ENCODE results near the gene ITPR2.
"Not testable (repeated sequence)": the region's sequence is repeated elsewhere in the genome, so short reads cannot be mapped to it uniquely, and the experiment has no call there.

Gene ITPR2

GRCh38 chr12:26678697-26679660, 154.0 kb downstream of the ITPR2 start:
- no peak for DNase-seq (ENCODE audit: low read depth in 2 of 2)

GRCh38 chr12:26671487-26671886, 161.5 kb downstream of the ITPR2 start:
- not testable (repeated sequence) for DNase-seq (ENCODE audit: low read depth in 2 of 2)

DNA sequence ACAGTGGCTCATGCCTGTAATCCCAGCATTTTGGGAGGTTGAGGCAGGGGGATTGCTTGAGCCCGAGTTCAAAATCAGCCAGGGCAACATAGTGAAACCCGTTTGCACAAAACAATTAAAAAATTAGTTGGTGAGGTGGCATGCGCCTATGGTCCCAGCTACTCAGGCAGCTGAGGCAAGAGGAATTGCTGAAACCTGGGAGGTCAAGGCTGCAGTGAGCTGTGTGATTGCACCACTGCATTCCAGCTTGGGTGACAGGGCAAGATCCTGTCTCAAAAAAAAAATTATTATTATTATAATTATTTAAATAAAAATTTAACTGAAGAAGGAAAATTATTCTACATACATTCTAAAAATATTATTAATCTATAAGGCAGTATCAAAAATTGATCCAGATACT, 164.1 kb downstream of the ITPR2 start:
- DNase-seq (ENCODE audit: low read depth in 2 of 2), result no peak

DNA sequence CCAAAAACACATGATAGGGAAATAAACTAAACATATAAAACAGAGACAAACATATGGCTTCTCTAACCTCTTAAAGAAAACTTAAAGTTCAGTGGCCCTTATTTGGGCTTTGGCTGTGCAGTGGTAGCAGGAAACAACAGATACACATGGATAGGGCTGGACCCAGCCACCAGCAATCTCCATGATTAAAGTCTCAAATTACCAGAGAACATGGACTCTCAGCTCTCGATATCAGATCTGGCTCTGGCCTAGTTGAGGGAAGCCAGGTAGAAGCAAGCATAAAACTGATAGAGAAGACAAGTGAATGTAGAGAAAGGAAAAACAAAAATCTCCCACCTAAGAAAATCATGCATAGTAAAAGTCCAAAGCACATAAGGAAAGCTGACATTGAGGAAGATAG, 164.8 kb downstream of the ITPR2 start:
- no peak for DNase-seq (ENCODE audit: low read depth in 2 of 2)

GRCh38 chr12:26666286-26666685, 166.7 kb downstream of the ITPR2 start:
- no peak for DNase-seq (ENCODE audit: low read depth in 2 of 2)

DNA sequence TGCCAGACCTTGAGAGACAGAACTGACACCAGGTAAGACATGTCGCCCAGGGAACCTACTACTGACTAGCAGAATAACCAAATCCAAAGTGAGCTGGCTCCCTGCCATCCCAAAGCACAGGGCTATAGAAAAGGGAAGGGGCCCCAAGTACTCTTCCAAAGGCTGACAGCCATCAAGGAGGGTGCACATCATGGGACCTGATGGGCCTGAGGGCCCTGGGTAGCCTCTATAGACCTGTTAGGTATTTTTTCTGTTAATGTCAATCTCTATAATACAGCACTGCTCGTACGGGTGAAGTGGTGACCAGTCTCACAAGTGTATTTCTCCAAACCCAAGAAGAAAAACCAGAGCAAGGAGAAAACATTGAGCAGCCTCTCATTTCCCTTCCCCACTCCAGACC, 171.6 kb downstream of the ITPR2 start:
- DNase-seq (ENCODE audit: low read depth in 2 of 2), result no peak

GRCh38 chr12:26659930-26660329, 173.1 kb downstream of the ITPR2 start:
- no peak for DNase-seq (ENCODE audit: low read depth in 2 of 2)

- DNase-seq (ENCODE audit: low read depth in 2 of 2), result no peak
These were observed 174.0 kb downstream of the ITPR2 start for GRCh38 chr12:26658991-26659390.

DNA sequence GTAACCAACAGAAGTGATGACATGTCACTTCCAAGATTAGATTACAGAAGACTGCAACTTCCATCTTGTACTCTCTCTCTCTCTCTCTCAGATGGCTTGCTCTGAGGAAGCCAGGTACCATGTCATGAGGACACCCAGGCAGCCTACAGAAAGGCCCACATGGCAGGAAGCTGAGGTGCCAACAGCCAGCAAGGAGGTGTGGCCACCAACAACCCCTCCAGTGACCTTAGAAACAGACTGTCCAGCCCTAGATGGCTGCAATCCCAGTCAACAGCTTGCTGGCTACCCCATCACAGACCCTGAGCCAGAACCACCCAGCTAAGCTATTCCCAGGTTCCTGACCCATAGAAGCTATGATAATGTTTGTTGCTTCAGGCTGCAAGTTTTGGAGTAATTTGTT, 178.4 kb downstream of the ITPR2 start:
- no peak for DNase-seq (ENCODE audit: low read depth in 2 of 2)

DNA sequence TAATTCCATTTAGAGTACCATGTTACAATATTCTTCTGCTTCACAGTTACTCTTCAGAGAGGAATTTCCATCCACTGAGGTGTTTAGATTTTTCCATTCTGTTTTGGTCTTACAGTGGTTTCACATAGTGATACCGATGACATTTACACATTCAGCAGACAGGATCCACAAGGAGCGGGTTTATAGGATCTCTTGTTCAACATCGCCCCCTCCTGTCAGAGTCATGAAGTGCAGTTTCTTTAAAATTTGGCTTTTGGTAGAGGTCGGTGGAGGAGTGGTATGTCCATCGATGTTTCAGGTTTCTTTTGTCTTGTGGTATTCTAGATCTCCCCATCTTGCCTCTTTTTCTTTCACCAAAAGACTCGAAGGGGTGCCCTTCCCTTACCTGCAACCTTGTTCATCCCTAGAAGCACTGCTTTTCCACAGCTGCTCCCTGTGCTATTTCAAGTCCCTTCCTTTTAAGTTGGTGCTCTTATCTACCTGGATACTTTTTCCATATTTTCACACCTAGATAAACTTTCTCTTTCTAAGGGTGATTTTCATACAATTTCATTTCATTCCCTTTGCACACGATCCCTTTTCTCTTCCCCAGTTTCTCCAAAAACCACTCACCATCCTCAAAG, 181.3 kb downstream of the ITPR2 start:
- no peak for DNase-seq (ENCODE audit: low read depth in 2 of 2)

GRCh38 chr12:26651036-26651435, 182.0 kb downstream of the ITPR2 start:
- no peak for DNase-seq (ENCODE audit: low read depth in 2 of 2)

- no peak for DNase-seq (ENCODE audit: low read depth in 2 of 2)
These were observed 184.0 kb downstream of the ITPR2 start for GRCh38 chr12:26648999-26649398.

DNA sequence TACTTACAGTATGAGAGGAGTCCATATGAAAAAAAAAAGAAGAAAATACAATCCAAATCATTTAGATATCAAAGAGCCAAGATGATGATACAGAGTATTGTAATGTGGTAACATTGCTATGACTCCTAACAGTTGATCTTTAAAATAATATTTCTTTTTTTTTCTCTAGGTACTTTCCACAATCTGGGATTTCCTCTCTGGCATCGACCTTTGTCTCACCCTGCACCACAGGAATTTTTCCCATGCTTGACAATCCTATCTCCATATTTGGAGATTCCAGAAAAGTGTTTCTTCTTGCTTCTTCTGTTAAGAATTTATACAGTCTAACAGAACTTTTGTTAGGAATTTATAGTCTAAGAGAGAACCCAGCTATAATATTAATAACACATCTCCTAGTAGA, 184.4 kb downstream of the ITPR2 start:
- no peak for DNase-seq (ENCODE audit: low read depth in 2 of 2)

DNA sequence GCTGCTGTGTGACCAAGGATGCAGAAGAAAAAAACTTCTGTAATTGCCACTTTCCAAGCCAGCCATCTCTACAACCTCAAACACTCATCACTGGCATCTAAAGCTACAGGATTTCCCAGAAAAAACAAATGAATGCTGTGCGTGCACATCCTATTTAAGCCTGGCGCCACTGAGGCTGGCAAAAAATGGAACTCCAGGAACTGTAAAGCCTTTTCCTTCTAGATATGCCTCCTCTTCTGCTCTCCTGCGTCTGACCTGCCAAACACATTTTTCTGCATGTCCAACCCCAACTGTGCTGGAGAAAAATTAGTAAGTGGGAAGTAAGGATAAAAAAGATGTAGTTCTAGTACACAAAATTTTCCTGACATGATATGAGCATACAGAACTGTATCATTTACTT, 184.9 kb downstream of the ITPR2 start:
- DNase-seq (ENCODE audit: low read depth in 2 of 2), result no peak

DNA sequence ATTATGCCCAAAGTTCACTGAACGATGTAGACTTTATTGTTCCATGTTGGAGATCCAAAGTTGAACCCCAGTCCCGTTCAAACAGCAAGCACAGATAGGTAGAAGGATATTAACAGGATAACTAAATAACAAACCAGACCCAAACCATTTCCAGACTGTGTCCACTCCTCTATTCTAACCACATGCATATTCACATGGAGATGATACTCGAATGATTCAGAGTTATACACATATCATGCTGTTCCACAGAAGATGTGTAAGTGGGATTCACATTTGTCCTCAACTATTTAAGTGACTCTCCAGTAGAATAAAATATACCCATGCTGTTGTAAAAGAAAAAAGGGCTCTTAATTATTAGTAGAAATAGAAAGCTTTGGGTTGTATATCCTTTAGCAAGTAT, 185.9 kb downstream of the ITPR2 start:
- no peak for DNase-seq (ENCODE audit: low read depth in 2 of 2)

- no peak for DNase-seq (ENCODE audit: low read depth in 2 of 2)
These were observed 186.4 kb downstream of the ITPR2 start for GRCh38 chr12:26646571-26646970.

DNA sequence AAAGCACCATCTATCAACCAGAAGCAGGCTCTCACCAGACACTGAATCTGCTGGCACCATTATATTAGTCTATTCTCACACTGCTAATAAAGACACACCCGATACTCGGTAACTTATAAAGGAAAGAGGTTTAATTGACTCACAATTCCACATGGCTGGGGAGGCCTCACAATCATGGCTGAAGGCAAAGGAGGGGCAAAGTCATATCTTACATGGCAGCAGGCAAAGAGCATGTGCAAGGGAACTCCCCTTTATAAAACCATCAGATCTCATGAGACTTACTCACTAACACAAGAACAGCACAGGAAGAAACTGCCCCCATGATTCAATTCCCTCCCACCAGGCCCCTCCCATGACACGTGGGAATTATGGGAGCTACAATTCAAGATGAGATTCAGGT, 188.6 kb downstream of the ITPR2 start:
- not testable (repeated sequence) for DNase-seq (ENCODE audit: low read depth in 2 of 2)

DNA sequence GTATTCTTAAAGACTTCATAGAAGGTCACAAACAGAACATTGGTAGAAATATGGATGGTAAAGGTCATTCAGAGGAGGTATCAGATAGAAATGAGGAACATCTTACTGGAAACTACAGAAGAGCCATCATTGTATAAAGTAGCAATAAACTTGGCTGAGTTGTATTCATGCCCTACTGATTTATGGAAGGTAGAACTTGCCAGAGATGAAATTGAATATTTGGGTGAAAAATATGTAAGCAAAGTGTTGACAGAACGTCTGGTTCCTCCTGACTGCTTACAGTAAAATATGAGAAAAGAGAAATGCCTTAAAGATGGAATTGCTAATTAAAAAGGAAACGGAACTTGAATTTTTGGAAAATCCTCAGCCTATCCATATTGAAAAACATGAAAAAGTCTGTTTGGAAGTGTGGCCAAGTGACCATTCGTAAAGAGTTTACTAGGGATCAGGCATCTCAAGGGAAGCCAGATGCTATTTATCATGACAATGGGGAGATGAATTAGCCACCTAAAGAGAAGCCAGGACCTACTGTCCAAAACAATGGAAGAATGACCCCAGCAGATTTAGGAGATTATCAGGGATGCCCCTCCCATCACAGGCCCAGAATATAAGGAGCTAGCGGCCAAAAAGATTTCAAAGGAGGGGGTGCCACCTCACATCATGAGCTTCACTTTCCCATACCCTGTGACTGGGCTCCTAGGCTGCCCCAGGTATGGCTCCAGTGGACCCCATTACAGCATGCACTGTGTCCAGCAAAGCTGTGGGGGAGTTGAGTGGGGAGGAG, 189.3 kb downstream of the ITPR2 start:
- no peak for DNase-seq (ENCODE audit: low read depth in 2 of 2)

- DNase-seq (ENCODE audit: low read depth in 2 of 2), result no peak
These were observed 190.6 kb downstream of the ITPR2 start for GRCh38 chr12:26642361-26642760.

GRCh38 chr12:26636710-26637328, 196.2 kb downstream of the ITPR2 start:
- DNase-seq (ENCODE audit: low read depth in 2 of 2), result no peak

- no peak for DNase-seq (ENCODE audit: low read depth in 2 of 2)
These were observed 199.3 kb downstream of the ITPR2 start for GRCh38 chr12:26633591-26634210.

- no peak for DNase-seq (ENCODE audit: low read depth in 2 of 2)
These were observed 200.2 kb downstream of the ITPR2 start for GRCh38 chr12:26632756-26633155.
